NT2/D1 (cell line): ENCODE measurements around the gene DGAT2.

ENCODE experiments used
- DNase-seq: peaks from one replicate; pipeline ENCODE4 v3.0.0-alpha.2; 2011; ENCODE audit warnings: low read depth, low spot score
- H3K27me3 ChIP-seq: 2 replicates; pipeline ENCODE4 v1.6.0; 2011; ENCODE audit warnings: mild to moderate bottlenecking; ENCODE audit not compliant: insufficient read length, insufficient read depth
- H3K36me3 ChIP-seq: 2 replicates; pipeline ENCODE4 v1.6.1; 2011; ENCODE audit warnings: mild to moderate bottlenecking, low read length, mixed read lengths; ENCODE audit not compliant: insufficient read depth, insufficient read length
- H3K4me1 ChIP-seq: 2 replicates; pipeline ENCODE4 v1.5.1; 2011; ENCODE audit not compliant: insufficient read depth, insufficient read length
- H3K4me3 ChIP-seq: 2 replicates; pipeline ENCODE4 v1.5.1; 2011; ENCODE audit warnings: low read depth; ENCODE audit not compliant: insufficient read length
- H3K9ac ChIP-seq: 2 replicates; pipeline ENCODE4 v1.6.0; 2011; ENCODE audit warnings: low read depth; ENCODE audit not compliant: insufficient read length
- H3K9me3 ChIP-seq: 2 replicates; pipeline ENCODE4 v1.5.1; 2011; ENCODE audit warnings: mild to moderate bottlenecking, low read length; ENCODE audit not compliant: insufficient read depth
- SUZ12 ChIP-seq: IDR thresholded peaks from 2 replicates; pipeline ENCODE4 v1.6.1; 2011; ENCODE audit not compliant: insufficient read length, insufficient read depth; ENCODE audit errors: extremely low read depth
- YY1 ChIP-seq: IDR thresholded peaks from 2 replicates; pipeline ENCODE4 v1.6.1; 2011; ENCODE audit not compliant: insufficient read length, insufficient read depth
- ZNF274 ChIP-seq: IDR thresholded peaks from 2 replicates; pipeline ENCODE4 v1.6.1; 2011; ENCODE audit warnings: mild to moderate bottlenecking, low read depth, low read length

DGAT2 gene

DNA sequence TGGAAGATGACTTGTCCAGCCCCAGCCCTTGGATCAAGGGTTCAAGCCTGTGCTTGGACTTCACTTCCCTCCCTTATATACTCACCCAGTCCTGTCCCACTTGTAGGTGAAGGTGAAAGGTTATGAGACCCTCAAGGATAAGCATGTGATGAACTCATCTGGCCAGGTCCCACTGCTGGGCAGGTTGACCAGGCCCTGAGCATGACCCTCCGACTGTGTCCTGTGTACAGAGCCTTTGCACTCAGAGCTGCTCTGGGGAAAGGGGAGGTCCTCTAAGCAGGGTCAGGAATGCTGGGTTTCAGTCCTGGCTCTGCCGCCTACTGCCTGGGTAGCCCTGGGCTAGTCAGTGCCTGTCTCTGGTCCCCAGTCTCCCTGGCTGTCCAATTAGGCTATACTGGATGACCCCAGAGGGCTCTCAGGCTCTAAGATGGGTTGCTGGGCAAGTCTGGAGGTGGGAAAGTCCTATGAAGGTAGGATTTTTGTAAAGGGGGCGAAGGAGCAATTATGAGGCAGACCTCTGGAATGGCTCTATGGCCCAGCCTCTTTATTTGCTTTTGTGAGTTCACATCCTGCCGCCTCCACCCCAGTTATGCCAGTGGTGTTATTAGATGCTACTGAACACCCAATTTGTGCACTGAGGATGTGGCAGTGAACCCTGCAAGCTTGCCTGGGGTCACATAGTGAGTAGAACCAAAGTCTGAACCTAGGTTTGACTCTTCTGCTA is 14.1 kb downstream of the DGAT2 start:
- no peak for DNase-seq
- Histone ChIP-seq H3K9me3 (no peaks in the 10 kb centered on the region), H3K4me1 (peaks cover 5% of the 10 kb centered on the region), H3K36me3 (no peaks in the 10 kb centered on the region), H3K4me3 (no peak overlapping the region), H3K9ac (no peak overlapping the region), H3K27me3 (no peaks in the 10 kb centered on the region)
- no peak for TF ChIP-seq YY1
- no peak for TF ChIP-seq SUZ12
- TF ChIP-seq ZNF274, result no peak

DNA sequence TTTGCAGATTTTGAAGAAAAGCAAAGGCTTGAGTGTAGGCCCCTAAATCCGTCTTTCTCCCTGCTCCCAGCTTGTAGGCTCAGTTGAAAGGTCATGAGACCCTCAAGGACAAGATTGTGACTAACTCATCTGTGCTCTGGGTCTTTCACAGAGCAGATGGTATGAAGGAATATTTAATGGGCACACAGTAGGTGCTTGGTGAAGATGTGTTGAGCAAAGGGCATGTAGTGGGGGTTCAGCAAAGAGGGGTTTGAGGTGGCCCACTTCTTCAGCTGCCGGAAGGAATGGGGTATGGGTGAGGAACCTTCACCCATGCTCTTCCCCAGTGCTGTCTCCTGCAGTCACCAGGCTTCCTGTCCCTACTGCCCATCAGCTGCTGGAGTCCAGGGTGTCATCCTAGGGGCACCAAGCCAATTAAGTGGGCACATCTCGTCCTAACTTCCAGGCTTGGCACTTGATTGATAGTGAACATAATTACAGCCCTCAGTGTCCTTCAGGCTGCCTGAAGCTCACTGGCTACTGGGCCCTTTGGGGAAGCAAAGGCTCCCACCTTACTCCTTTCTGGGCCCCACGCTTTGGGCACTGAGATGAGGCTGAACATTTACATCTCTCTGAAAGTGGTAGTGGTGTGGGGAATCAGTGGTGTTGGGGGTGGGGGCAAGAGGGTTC is 15.0 kb downstream of the DGAT2 start:
- TF ChIP-seq SUZ12, result no peak
- no peak for TF ChIP-seq YY1
- TF ChIP-seq ZNF274, result no peak
- DNase-seq, result no peak
- Histone ChIP-seq H3K4me1 (peaks cover 5% of the 10 kb centered on the region), H3K9me3 (no peaks in the 10 kb centered on the region), H3K27me3 (no peaks in the 10 kb centered on the region), H3K4me3 (no peak overlapping the region), H3K9ac (no peak overlapping the region), H3K36me3 (no peaks in the 10 kb centered on the region)

DNA sequence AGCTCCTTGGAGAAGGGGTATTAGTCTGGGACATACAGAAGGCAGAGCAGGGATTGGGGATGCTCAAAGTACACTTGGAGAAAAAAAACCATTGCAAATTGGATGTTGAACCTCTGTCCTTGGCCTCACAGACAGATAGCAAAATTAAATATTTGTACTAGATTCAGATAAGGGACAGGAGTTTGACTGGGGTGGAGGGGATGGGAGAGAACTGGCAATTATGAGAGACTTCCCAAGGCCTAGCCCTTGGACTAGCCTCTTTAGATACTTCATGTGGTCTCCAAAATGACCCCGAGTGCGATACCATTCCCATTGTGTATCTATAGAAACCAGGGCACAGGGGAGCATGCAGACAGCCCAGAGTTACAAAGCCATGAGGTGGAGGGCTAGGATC is 15.5 kb downstream of the DGAT2 start:
- H3K9ac ChIP-seq, result no peak overlapping the region
- DNase-seq, result no peak
- no peaks in the 10 kb centered on the region for H3K9me3 ChIP-seq
- peaks cover 5% of the 10 kb centered on the region for H3K4me1 ChIP-seq
- no peaks in the 10 kb centered on the region for H3K27me3 ChIP-seq
- no peak overlapping the region for H3K4me3 ChIP-seq
- no peaks in the 10 kb centered on the region for H3K36me3 ChIP-seq
- TF ChIP-seq YY1, result no peak
- no peak for TF ChIP-seq ZNF274
- TF ChIP-seq SUZ12, result no peak

DNA sequence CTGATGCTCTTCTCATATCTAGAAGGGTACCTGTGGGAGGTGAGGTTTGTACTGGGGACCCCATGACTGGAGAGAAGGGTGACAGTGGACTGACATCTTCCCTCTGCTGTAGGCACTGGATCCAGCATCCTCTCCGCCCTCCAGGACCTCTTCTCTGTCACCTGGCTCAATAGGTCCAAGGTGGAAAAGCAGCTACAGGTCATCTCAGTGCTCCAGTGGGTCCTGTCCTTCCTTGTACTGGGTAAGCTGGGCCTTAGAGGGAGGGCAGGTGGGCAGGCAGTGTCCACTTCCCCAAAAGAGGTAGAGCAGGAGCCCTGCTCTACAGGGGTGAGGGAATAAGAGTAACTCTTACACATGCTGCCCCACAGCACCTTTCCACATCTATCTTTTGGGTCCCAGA is 15.9 kb downstream of the DGAT2 start:
- TF ChIP-seq ZNF274 (no peak), SUZ12 (no peak), YY1 (no peak)
- DNase-seq, result no peak
- Histone ChIP-seq H3K27me3 (no peaks in the 10 kb centered on the region), H3K4me1 (peaks cover 5% of the 10 kb centered on the region), H3K36me3 (no peaks in the 10 kb centered on the region), H3K9ac (no peak overlapping the region), H3K4me3 (no peak overlapping the region), H3K9me3 (no peaks in the 10 kb centered on the region)

DNA sequence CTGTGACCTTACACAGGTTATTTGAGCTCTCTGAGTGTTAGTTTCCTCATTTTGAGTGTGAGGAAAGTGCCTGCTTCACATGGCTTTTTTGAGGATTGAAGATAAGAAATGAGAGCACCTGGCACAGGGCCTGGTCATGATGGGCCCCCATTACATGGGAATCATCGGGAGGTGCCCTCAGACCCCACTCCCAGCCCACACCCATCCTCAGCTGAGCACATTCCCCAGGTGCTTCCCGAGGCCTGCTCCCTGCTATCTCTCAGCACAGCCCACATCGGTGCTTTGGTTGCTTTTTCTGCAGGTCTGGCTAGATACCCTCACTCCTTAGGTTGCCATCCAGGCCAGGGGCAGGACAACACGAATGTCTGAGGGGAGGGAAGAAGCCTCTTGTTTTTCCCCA is 16.6 kb downstream of the DGAT2 start:
- no peak overlapping the region for H3K4me3 ChIP-seq
- TF ChIP-seq SUZ12 (no peak), YY1 (no peak), ZNF274 (no peak)

DNA sequence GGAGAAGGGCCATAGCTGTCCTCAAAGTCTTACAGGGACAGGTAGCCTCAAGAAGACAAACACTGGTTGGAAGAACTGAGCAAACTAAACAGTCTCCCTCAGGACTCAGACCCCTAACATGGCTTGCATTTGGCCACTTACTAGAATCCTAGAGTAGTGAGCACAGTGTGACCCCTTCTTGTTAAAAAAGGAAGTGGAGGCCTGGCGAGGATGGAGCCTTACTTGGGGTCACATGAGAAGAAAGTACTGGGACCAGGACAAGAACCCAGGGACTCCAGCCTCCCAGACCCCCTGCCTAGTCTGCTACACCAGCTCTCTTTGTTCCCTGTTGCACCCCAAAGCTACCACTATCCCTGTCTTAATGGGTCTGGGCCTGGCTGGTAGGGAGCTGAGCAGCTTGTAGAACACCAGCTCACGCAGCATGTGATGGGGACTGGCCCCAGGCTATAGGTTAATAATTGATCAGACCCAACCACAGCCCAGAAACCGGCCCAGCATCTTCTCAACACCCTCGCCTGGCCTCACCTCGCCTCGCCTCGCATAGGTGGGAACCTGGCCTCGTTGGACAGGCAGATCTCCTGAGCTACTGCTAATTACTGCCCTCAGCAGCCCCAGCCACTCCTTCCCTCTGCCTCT is 17.6 kb downstream of the DGAT2 start:
- no peaks in the 10 kb centered on the region for H3K9me3 ChIP-seq
- H3K4me1 ChIP-seq, result peaks cover 3% of the 10 kb centered on the region
- DNase-seq, result no peak
- no peaks in the 10 kb centered on the region for H3K36me3 ChIP-seq
- no peak overlapping the region for H3K4me3 ChIP-seq
- no peaks in the 10 kb centered on the region for H3K27me3 ChIP-seq
- H3K9ac ChIP-seq, result no peak overlapping the region
- TF ChIP-seq ZNF274 (no peak), SUZ12 (no peak), YY1 (no peak)

More for the DNA sequence above, 16.6 kb downstream of the DGAT2 start:
- Histone ChIP-seq H3K36me3 (no peaks in the 10 kb centered on the region), H3K27me3 (no peaks in the 10 kb centered on the region), H3K9me3 (no peaks in the 10 kb centered on the region), H3K4me1 (peaks cover 3% of the 10 kb centered on the region), H3K9ac (no peak overlapping the region)
- DNase-seq, result no peak

DNA sequence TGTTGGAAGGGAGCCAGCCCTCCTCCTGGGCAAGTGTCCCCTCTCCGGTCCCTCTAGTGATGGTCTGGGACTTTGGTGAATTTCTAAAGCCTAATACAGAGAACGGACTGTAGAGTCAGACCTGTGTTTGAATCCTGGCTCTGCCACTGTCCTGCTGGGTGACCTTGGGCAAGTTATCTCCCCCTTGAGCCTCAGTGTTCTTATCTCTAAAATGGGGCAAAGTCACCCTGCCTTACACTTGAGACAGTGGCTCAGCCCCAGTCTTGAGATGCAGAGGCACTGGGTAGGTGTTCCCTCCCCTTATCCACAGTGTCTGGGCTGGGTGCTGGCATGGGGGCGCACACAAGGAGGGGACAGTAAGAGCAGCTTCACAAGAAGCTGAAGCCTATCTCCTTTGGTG is 20.9 kb downstream of the DGAT2 start:
- Histone ChIP-seq H3K4me3 (no peak overlapping the region), H3K27me3 (no peaks in the 10 kb centered on the region), H3K36me3 (no peaks in the 10 kb centered on the region), H3K4me1 (peaks cover 4% of the 10 kb centered on the region), H3K9ac (no peak overlapping the region), H3K9me3 (no peaks in the 10 kb centered on the region)
- DNase-seq, result no peak
- TF ChIP-seq ZNF274 (no peak), YY1 (no peak), SUZ12 (no peak)
